Left ventricle myocardium inferior (tissue), 1 donor: ENCODE data around the gene GOLPH3. TPM values are rescaled to one million over a fixed set of nuclear protein-coding genes. Genes with fewer than 3 reads are reported as not detected.
"Not testable (repeated sequence)": the region's sequence is repeated elsewhere in the genome, so short reads cannot be mapped to it uniquely, and the experiment has no call there.

Source experiments
- DNase-seq: peaks from one replicate; pipeline ENCODE4 v3.0.0-alpha.2; 2020
- H3K27ac ChIP-seq: fragments of 200-600 bp; replicated peaks from 2 replicates; pipeline ENCODE4 v1.8.0; 2021
- H3K27me3 ChIP-seq: fragments of 200-600 bp; 2 replicates; pipeline ENCODE4 v1.8.0; 2021; ENCODE audit warnings: low read depth
- H3K36me3 ChIP-seq: fragments of 200-600 bp; 2 replicates; pipeline ENCODE4 v1.8.0; 2021
- H3K4me1 ChIP-seq: fragments of 200-600 bp; 2 replicates; pipeline ENCODE4 v1.8.0; 2021
- H3K4me3 ChIP-seq: fragments of 200-600 bp; 2 replicates; pipeline ENCODE4 v1.8.0; 2021; ENCODE audit warnings: mild to moderate bottlenecking, moderate library complexity
- H3K9me3 ChIP-seq: fragments of 200-600 bp; replicated peaks from 2 replicates; pipeline ENCODE4 v1.8.0; 2021
- intact Hi-C: fragments of 100-400 bp; cut with micrococcal nuclease; formaldehyde crosslinking; loops from one replicate; pipeline ENCODE4 v1.11.0; 2022
- total RNA-seq: library from RNA; stranded (reverse); fragmentation: NEBNext Ultra II Directional; extraction: Animal tissue kit (Norgen Biotek cat#: 25700); gene quantifications from one replicate; pipeline ENCODE4 v1.2.1, GENCODE V29; 2021
- TF ChIP-seq, protein P1 (sequence below): fragments of 200-600 bp; IDR thresholded peaks from 2 replicates; pipeline ENCODE4 v1.8.0; 2021; ENCODE audit warnings: antibody characterized with exemption, mild to moderate bottlenecking, borderline replicate concordance
- donor health status: DM: no; HTN: yes; CAD: no; lungs with severe emphysema.

GOLPH3 gene
- total RNA-seq, 1 donor from 2014 or later, result 42.8 TPM

DNA sequence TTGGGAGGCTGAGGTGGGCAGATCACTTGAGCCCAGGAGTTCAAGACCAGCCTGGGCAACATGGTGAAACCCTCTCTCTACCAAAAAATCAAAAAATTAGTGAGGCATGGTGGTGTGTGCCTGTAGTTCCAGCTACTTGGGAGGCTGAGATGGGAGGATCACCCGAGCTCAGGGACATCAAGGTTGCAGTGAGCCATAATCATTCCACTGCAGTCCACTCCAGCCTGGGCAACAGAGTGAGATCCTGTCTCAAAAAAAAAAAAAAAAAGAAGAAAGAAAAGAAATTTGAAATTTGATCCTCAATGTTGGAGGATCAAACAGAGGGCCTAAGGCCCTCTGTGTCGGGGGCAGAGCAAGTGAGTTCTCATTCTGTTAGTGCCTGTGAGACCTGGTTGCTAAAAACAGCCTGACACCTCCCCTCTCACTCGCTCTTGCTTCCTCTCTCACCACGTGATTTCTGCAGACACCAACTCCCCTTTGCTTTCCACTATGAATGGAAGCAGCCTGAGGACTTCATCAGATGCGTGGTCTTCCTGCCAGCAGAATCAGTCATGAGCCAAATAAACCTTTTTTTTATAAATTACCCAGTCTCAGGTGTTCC, 8.4 kb upstream of the GOLPH3 start:
- intact Hi-C loops, result no loop called here
- Histone ChIP-seq H3K36me3 (no peaks in the 10 kb centered on the region), H3K9me3 (peaks cover 4% of the 10 kb centered on the region), H3K4me1 (peaks cover 7% of the 10 kb centered on the region), H3K27me3 (no peaks in the 10 kb centered on the region), H3K4me3 (no peak overlapping the region), H3K27ac (no peak overlapping the region)
- no peak for DNase-seq
- TF ChIP-seq, protein P1, sequence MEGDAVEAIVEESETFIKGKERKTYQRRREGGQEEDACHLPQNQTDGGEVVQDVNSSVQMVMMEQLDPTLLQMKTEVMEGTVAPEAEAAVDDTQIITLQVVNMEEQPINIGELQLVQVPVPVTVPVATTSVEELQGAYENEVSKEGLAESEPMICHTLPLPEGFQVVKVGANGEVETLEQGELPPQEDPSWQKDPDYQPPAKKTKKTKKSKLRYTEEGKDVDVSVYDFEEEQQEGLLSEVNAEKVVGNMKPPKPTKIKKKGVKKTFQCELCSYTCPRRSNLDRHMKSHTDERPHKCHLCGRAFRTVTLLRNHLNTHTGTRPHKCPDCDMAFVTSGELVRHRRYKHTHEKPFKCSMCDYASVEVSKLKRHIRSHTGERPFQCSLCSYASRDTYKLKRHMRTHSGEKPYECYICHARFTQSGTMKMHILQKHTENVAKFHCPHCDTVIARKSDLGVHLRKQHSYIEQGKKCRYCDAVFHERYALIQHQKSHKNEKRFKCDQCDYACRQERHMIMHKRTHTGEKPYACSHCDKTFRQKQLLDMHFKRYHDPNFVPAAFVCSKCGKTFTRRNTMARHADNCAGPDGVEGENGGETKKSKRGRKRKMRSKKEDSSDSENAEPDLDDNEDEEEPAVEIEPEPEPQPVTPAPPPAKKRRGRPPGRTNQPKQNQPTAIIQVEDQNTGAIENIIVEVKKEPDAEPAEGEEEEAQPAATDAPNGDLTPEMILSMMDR, result no peak

DNA sequence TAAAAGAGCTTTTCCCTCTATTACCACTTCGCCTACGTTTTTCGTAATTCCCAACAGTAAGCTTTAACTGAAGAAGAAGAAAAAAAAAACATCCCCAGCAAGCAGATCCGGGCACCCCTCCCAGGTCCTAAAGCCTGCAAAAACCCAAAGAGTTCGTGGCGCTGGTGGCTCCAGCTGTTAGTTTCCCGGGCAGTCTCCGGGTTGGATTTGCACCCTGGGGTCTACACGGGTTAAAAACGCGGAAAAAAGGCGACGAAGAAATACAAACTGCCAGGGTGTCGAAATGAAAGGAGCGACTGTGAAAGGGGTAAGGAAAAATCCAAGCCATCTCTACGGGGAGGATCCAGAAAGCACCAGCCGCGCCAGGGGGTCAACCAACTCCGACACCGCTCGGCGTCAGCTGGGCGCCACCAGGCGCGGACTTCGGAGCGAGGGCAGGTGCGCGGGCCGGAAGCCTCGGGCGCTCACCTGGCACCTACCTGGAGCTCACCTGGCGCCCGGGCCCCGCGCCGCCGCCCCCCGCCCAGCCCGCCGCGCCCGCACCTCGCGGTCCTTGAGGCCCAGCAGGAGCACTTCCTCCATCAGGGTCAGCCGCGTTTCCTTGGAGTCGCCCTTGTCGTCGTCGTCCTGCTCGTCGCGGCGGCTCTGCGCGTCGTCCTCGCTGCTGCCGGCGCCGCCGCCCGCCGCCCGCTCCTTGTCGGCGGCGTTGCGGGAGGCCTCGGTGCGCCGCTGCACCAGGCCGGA, 680 bp downstream of the GOLPH3 start:
- TF ChIP-seq, protein P1, result no peak
- peak overlapping the region; percentile 96 for H3K4me3 ChIP-seq
- no peaks in the 10 kb centered on the region for H3K27me3 ChIP-seq
- peak overlapping the region; percentile 100 for H3K27ac ChIP-seq
- intact Hi-C loops, result no loop called here
- no peaks in the 10 kb centered on the region for H3K9me3 ChIP-seq
- peaks cover 29% of the 10 kb centered on the region for H3K36me3 ChIP-seq
- DNase-seq, result peak; percentile 54
- peaks cover 70% of the 10 kb centered on the region for H3K4me1 ChIP-seq

DNA sequence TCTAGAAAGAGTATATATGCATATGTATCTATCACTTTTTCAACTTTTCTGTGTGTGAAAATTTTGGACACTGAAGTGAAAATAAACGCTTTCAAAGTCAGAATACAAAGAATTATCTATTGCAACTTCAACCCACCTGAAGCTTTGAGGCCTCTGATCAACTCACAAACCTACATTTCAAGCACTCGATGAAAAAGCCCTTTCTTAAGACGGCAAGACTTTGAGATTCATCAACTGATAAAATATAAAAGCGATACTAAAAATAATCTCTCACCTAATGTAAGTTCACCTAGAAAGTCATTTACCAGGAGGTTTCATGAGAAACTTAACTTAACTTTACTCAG, 1.2 kb downstream of the GOLPH3 start:
- Histone ChIP-seq H3K27ac (peak overlapping the region; percentile 100), H3K4me1 (peaks cover 75% of the 10 kb centered on the region), H3K4me3 (peak overlapping the region; percentile 96), H3K27me3 (no peaks in the 10 kb centered on the region), H3K9me3 (no peaks in the 10 kb centered on the region), H3K36me3 (peaks cover 29% of the 10 kb centered on the region)
- TF ChIP-seq, protein P1, result no peak
- intact Hi-C loops, result no loop called here
- DNase-seq, result no peak

DNA sequence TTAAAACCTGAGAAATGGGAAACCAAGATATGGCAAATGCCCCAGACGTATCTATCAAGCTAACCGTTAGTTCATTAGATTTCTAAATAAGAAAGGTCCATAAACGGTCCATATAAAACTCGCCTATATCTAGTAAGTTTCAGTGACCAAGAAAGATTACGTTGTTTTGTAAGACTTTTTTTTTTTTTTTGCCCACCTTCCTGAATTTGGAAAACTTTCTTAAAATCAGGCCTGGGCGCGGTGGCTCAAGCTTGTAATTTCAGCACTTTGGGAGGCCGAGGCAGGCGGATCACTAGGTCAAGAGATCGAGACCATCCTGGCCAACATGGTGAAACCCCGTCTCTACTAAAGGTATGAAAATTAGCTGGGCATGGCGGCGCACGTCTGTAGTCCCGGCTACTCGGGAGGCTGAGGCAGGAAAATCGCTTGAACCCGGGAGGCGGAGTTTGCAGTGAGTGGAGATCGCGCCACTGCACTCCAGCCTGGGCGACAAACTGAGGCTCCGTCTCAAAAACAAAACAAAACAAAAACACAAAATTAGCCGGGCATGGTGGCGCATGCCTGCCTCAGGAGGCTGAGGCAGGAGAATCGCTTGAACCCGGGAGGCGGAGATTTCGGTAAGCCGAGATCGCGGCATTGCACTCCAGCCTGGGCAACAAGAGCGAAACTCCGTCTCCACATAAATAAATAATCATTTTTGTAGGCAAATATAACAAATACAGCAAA, 1.8 kb downstream of the GOLPH3 start:
- intact Hi-C loops, result not testable (repeated sequence)

DNA sequence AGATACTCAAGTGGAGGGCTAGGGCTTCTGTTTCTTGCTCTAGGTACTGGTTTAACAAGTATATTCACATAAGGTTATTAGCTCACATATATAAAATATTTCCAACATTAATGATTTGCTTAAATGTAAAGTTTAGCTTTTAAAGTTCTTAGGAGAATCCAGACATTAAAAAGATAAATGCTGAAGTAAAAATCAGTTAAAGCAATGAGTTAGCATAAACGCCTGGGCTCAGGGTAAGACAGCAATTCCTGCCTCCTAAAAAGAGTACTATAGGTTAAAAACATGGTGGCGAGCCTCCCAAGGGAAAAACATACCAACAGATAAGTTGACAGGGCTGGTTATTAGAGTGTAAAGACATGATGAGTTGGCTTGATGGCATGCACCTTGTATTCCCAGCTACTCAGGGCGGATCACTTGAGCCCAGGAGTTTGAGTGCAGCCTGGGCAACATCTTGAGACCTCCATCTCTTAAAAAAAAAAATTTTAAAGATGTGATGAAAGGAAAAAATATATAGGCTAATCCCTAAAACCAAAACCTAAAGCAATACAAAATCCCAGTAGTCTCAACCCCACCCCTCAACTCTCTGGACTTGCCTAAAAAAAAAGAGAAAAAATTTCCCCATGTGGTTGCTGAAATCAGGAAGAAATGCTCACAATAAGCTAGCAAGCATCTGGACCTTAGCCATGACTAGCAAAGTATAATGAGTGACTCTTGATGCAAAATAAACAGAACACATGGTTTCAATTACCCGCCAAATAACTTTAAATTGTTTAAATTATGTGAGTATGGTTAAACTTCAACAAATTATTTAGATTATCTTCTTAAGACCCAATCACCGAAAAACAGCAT, 3.6 kb downstream of the GOLPH3 start:
- intact Hi-C loops, result no loop called here
- Histone ChIP-seq H3K36me3 (peaks cover 38% of the 10 kb centered on the region), H3K27ac (peak overlapping the region; percentile 70), H3K4me1 (peaks cover 99% of the 10 kb centered on the region), H3K9me3 (no peaks in the 10 kb centered on the region), H3K4me3 (no peak overlapping the region), H3K27me3 (no peaks in the 10 kb centered on the region)
- DNase-seq, result no peak
- TF ChIP-seq, protein P1, result no peak

More for the DNA sequence above, 1.8 kb downstream of the GOLPH3 start:
- Histone ChIP-seq H3K27ac (peak overlapping the region; percentile 100), H3K4me3 (peak overlapping the region; percentile 96), H3K36me3 (peaks cover 33% of the 10 kb centered on the region), H3K4me1 (peaks cover 81% of the 10 kb centered on the region)
- H3K27me3 ChIP-seq, DNase-seq, H3K9me3 ChIP-seq: not testable (repeated sequence)
